Glomerular endothelial cell (primary cell): ENCODE data around the gene FLYWCH2. TPM values are rescaled to one million over a fixed set of nuclear protein-coding genes. Genes with fewer than 3 reads are reported as not detected.

Experiments used
- DNase-seq: peaks from one replicate; pipeline ENCODE4 v3.0.0-alpha.2; 2011; ENCODE audit warnings: low read depth, low spot score; ENCODE audit errors: extremely low read depth
- total RNA-seq: library from RNA; depleted of rRNA; stranded (reverse); fragments of >200 nt; gene quantifications from 2 replicates; pipeline ENCODE4 v1.2.3, GENCODE V29; 2015

Gene FLYWCH2
- total RNA-seq, result 81.6 and 96.0 TPM in 2 replicates

DNA sequence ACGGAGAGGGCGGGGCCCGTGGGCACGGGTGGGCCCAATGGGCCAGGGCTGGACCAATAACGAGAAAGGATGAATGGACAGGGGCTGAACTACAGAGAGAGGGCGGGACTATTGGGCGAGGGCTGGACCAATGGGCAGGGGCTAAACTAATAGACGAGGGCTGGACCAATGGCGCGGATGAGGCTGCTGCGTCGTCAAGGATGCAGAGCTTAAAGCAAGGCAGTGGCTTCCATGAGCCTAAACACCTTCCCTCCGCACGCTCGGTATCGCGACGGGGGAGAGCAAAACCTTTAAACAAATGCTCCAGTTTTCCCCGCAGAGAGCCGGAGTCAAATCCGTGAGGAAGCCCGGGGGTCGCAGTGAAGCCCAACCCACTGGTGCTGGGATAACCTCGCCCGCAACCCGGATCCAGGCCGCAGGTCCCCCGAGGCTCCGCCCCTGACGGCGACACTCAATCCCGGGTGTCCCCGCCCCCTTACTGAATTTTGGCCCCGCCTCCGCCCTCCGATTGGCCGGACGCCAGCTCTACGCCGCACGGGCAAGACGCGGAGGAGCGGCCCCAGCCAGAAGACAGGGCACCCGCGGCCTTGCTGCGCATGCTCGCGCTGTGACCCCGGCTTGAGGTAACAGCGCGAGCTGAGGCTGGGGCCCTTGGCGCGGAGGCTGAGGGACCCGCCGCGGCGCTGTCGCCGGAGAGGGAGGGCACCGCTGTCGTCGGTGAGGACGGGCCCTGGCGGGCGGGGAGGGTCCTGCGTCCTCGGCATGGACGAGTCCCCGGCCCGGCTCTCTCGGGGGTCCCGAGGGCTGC lies at the start of gene FLYWCH2:
FLYWCH2 (plus strand) TSS at position 566 of the 808 bp plus-strand sequence. CDS start 13,235 bp downstream, outside the sequence.
- peak; percentile 89 for DNase-seq

DNA sequence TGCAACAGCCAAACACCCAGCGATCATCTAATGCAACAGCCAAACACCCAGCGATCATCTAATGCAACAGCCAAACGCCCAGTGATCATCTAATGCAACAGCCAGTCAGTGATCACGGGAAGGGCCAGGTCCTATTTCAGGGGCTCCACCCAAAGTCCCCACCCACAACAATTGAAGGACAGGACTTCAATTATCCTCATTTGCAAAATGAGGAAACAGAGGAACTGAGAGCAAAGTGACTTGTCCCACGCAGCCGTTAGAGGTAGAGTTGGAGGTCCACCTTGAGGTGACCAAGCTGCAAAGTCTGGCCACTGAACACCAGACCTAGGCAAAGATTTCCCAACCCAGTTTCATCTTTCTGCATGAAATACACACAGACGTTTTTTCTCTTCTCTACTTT lies 49.2 kb upstream of the FLYWCH2 start:
- DNase-seq, result no peak

DNA sequence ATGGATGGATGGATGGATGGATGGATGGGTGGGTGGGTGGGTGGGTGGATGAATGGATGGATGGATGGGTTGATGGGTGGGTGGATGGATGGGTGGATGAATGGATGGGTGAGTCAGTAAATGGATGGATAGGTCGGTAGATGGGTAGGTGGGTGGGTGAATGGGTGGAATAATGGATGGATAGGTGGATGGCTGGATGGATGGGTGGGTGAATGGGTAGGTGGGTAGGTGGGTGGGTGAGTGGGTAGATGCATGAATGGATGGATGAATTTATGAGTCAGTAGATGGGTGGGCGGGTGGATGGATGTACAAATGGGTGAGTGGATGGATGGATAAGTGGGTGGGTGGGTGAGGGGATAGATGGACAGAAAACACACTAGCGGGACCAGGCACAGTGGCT lies 48.0 kb upstream of the FLYWCH2 start:
- DNase-seq, result no peak

DNA sequence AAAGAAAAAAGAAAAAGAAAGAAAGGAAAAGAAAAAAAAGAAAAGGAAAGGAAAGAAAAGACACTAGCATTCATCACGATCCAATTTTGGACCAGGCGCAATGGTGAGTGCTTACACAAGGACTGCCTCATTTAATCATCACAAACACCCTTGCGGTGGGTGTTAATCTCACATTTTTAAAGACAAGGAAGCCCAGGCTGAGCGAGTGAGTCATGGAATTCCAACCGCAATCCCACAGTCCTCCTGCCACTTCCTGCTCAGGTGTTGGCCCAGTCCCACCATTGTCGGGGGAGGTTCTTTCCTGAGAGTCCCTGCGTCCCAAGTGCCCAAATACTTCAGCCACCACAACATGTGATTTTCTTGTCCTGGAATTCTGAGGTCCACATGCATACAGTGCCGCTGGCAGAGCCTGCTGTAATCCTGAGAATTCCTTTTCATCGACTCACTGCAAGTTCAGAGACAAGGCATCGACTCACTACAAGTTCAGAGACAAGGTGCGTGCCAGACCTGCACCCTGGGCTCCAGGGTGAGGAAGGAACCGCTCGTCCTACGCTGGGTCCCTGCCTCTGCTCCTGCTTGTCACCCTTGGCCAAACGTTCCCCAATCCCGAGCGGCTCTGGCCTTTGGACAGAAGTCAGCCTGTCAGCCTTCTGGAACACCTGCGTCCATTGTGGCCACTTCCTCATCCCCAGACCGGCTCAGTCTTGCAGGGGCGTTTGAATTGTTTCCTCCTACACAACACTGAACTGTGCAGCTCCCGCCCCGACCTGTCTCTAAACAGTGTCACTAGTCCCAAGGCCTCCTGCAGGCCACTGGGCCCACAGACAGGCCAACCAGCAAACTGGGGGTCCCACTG lies 47.1 kb upstream of the FLYWCH2 start:
- no peak for DNase-seq

DNA sequence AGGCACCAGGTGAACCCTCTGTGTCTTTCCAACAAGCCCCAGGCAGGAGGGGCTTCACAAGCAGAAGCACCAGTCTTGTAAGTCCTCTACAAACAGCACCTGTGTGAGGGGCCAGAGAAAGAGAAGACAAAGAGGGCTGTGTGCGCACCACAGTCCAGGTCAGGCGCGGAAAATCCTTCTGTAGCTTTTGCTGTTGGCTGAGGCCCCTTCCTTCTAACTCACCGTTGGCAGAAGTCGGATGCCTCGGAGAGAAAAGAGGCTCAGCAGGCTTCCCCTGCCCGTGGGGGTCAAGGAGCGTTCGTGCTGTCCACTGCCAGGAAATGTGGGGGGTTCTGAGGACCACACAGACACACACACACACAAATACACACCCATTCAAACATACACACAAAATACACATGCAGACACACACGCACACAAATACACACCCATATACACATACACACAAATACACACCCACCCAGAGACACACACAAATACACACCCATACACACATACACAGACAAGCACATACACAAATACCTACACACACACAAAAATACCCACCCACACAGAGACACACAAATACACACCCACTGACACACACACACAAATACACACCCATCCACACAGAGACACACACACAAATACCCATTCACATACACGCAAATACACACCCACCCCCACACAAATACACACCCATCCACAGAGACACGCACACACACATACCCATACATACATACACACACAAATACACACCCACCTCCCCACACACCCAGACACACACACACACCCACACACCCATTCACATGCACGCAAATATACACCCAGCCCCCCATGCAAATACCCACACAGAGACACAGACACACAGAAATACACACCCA lies 46.1 kb upstream of the FLYWCH2 start:
- DNase-seq, result no peak

GRCh38 chr16:2838928-2839327 lies 44.1 kb upstream of the FLYWCH2 start:
- no peak for DNase-seq

- DNase-seq, result no peak
These were observed 43.2 kb upstream of the FLYWCH2 start for GRCh38 chr16:2839650-2840450.

DNA sequence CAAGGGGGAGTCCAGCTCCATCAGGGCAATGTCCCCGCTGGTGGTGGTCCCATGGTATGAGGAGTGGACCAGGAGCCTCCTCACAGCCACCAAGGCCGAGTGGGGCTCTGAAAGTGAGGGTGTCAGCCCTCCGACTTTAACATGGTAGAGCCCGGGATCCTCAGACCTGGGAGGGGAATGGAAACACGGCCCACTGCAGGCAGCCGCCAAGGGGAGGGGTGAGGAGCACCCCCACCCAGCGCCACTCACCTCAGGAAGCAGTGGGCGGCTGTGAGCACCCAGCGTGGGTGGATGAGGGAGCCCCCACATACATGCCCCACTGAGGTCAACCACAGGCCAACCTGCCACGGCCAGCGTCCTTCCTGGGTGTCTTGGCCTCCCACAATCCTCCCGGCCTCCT lies 42.1 kb upstream of the FLYWCH2 start:
- no peak for DNase-seq

DNA sequence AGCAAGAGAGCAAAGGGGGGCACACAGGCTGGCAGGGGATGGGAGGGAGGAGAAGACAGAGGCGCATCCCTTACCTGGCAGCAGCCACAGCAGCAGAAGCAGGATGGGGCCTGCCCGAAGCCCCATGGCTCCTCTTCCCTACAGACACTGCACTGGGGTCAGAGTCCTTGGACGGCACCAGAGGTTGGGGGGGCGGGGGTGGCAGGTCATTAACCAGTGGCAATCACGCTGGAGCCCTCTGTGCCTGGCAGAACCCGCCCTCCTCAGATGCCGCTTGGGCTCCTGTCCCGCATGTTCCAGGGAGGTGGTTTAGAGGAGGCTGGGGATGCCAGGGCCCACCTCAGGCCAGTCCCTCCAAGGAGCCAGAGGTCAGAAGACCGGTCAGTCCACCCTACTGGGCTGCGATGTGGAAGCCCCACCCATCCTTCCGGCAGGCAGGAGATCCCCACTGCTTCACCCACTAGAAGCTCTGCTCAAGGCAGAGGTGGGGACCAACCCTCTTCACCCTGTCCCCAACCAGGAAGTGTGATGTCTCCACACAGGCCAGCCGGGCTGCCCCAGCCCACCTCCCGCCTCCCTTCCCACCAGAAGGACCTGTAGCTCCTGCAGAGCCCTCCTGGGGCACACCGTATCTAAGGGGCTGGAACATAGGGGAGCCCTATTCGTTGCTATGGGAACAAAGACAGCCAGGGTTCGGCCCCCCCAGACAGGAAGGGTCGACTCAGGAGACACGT lies 41.2 kb upstream of the FLYWCH2 start:
- DNase-seq, result no peak

- DNase-seq, result no peak
These were observed 40.5 kb upstream of the FLYWCH2 start for GRCh38 chr16:2842340-2843000.

- no peak for DNase-seq
These were observed 39.5 kb upstream of the FLYWCH2 start for GRCh38 chr16:2843526-2843925.

DNA sequence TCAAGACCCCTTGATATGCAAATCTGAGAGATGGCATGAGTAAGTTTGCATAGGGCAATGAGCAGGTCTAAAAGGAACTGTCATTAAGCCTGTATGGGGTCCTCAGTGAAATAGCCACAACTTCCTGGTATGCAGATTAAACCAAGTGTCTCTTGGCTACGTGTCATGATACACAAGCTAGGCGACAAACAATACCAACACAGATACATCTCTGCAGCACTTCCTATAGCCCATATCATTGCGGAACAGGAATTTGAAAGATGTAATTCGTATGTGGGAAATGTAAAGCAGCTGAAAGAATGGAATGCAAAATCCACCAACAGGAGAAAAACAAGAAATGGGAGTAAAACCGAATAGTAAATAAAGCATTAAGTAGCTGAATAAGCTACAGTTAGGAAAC lies 37.9 kb upstream of the FLYWCH2 start:
- no peak for DNase-seq

- DNase-seq, result no peak
These were observed 36.3 kb upstream of the FLYWCH2 start for GRCh38 chr16:2846511-2847310.

DNA sequence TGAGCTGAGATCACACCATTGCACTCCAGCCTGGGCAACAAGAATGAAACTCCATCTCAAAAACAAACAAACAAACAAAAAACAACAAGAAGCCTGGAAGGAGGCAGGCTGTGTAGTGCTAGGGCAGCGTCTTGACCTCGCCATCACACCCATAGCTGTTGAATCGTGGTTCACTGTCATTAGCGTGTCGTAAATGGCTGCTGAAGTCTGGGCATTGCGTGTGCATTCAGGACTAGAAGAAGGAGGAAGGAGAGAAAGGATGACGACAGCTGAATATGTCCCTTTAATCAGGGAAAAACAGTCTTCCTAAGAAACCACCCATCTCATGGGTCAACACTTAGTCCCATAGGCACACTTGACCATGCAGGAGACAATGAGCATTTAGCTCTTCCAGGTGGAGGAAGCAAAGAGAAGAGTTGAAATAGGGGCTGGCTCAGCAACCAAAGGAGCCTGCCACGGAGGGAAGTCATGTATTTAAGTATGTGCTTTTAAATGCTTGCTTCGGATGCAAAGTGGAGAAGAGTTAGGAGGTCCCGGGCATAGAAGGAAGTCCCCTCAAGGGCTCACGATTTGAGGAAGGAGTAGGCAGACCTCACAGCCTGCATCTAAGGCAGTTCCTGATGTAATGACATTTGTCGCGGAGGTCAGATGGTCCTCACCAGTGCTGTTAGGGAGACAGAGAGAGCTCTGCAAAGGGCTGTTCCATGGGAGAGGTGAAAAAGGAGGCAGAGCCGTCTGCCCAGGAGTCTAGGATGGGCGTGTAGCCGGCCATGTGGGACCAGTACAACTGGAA lies 33.9 kb upstream of the FLYWCH2 start:
- DNase-seq, result no peak

- no peak for DNase-seq
These were observed 30.8 kb upstream of the FLYWCH2 start for GRCh38 chr16:2852003-2852730.

DNA sequence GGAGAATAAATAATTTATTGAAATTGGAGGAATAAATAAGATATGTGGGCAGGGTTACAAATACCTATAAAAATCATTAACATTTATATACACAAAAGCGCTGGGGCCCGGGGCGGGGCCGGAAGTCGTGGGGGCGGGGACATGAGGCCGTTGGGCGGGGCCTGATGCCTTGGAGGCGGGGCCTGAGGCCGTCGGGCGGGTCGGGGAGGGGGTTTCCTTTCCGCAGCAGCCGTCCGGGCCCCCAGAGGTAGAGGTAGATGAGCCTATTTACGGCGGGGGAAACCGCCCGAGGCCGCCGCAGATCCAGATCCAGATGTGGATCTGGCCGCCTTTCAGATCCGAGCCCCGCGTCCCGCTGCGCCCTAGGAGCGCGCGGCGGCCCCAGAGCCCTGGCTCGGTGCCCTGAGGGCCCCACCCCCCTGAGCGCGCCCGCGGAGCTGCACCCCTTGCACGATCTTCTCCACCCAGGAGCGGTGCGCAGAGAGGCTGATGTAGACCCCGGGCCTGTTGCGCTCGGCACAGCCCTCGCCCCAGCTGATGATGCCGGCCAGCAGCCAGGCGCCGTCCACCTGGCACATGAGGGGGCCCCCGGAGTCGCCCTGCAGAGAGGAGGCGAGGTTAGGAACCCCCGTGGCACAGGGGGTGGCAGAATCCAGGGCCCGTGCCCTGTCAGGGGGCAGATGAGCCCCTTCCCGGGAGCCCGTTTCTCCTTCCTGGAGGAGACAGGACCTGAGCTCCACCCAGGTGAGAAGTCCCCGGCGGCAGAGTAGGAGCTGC lies 30.1 kb upstream of the FLYWCH2 start:
- DNase-seq, result no peak
